ENCODE results near the gene GIMAP8.

Gene GIMAP8

GRCh38 chr7:150466477-150466876, 16.0 kb downstream of the GIMAP8 start:
- Histone ChIP-seq H3K27me3 (ENCODE audit: insufficient read depth, poor library complexity, severe bottlenecking) (no peaks in the 10 kb centered on the region), H3K4me3 (replicated peaks; ENCODE audit: insufficient read depth, low read length) (no peak overlapping the region), H3K27ac (replicated peaks) (no peak overlapping the region)
- no peak for DNase-seq (ENCODE audit: low read depth in 1 of 2, low spot score in 1 of 2)
- TF ChIP-seq GABPA (IDR thresholded peaks at IDR 0.05; ENCODE audit: low read depth) (no peak), REST (IDR thresholded peaks at IDR 0.05; ENCODE audit: insufficient replicate concordance, low read depth) (no peak), SPI1 (IDR thresholded peaks at IDR 0.05; ENCODE audit: borderline replicate concordance, low read depth) (no peak), CTCF (IDR thresholded peaks at IDR 0.05; ENCODE audit: insufficient read depth, low read length) (no peak), POLR2AphosphoS5 (IDR thresholded peaks at IDR 0.05; ENCODE audit: low read depth) (no peak)

- no peak for TF ChIP-seq SPI1 (IDR thresholded peaks at IDR 0.05; ENCODE audit: borderline replicate concordance, low read depth)
- TF ChIP-seq REST (IDR thresholded peaks at IDR 0.05; ENCODE audit: insufficient replicate concordance, low read depth) = no peak
- TF ChIP-seq GABPA (IDR thresholded peaks at IDR 0.05; ENCODE audit: low read depth) = no peak
- no peak for TF ChIP-seq POLR2AphosphoS5 (IDR thresholded peaks at IDR 0.05; ENCODE audit: low read depth)
- no peak for TF ChIP-seq CTCF (IDR thresholded peaks at IDR 0.05; ENCODE audit: insufficient read depth, low read length)
- Histone ChIP-seq H3K27me3 (ENCODE audit: insufficient read depth, poor library complexity, severe bottlenecking) (no peaks in the 10 kb centered on the region), H3K4me3 (replicated peaks; ENCODE audit: insufficient read depth, low read length) (no peak overlapping the region), H3K27ac (replicated peaks) (no peak overlapping the region)
- DNase-seq (ENCODE audit: low read depth in 1 of 2, low spot score in 1 of 2) = no peak
Measured at GRCh38 chr7:150468241-150468640, 17.8 kb downstream of the GIMAP8 start.

- no peaks in the 10 kb centered on the region for H3K27me3 ChIP-seq (ENCODE audit: insufficient read depth, poor library complexity, severe bottlenecking)
- no peak overlapping the region for H3K4me3 ChIP-seq (replicated peaks; ENCODE audit: insufficient read depth, low read length)
- TF ChIP-seq CTCF (IDR thresholded peaks at IDR 0.05; ENCODE audit: insufficient read depth, low read length) = no peak
- no peak for TF ChIP-seq SPI1 (IDR thresholded peaks at IDR 0.05; ENCODE audit: borderline replicate concordance, low read depth)
- no peak for TF ChIP-seq REST (IDR thresholded peaks at IDR 0.05; ENCODE audit: insufficient replicate concordance, low read depth)
- no peak for TF ChIP-seq GABPA (IDR thresholded peaks at IDR 0.05; ENCODE audit: low read depth)
- TF ChIP-seq POLR2AphosphoS5 (IDR thresholded peaks at IDR 0.05; ENCODE audit: low read depth) = no peak
- no peak overlapping the region for H3K27ac ChIP-seq (replicated peaks)
- no peak for DNase-seq (ENCODE audit: low read depth in 1 of 2, low spot score in 1 of 2)
Measured at GRCh38 chr7:150471886-150472285, 21.5 kb downstream of the GIMAP8 start.
